HG02623 (cell line): ENCODE data around the gene SHISA5.
"Not testable (repeated sequence)": the region's sequence is repeated elsewhere in the genome, so short reads cannot be mapped to it uniquely, and the experiment has no call there.

ENCODE experiments used
- ATAC-seq: cut with Tn5 transposase; IDR thresholded peaks from one replicate; pipeline ENCODE4 v1.9.1; 2021; ENCODE audit warnings: moderate library complexity; ENCODE audit not compliant: unreplicated experiment

SHISA5 gene, protein sequence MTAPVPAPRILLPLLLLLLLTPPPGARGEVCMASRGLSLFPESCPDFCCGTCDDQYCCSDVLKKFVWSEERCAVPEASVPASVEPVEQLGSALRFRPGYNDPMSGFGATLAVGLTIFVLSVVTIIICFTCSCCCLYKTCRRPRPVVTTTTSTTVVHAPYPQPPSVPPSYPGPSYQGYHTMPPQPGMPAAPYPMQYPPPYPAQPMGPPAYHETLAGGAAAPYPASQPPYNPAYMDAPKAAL

GRCh38 chr3:48504051-48504946 is at the start of gene SHISA5:
TSS of gene SHISA5 (minus strand) at chr3:48504174. CDS start at chr3:48504094, 80 bp downstream.
- no peak for ATAC-seq

GRCh38 chr3:48553361-48553760 is 49.4 kb upstream of the SHISA5 start:
- ATAC-seq: no peak

- no peak for ATAC-seq
Observed at GRCh38 chr3:48552111-48552951, 48.4 kb upstream of the SHISA5 start.

DNA sequence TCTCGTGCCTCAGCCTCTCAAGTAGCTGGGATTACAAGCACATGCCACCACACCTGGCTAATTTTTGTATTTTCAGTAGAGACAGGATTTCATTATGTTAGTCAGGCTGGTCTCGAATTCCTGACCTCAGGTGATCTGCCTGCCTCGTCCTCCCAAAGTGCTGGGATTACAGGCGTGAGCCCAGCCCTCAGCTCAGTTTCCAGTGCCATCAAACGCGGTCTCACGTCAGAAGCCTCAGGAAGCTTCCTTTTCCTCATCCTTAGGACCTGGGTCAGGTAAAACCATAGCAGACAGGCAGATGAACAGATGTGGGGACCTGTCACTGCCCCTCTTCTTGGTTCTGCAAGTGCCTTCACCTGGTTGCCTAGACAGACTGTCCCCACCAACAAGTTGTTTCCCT is 47.7 kb upstream of the SHISA5 start:
- ATAC-seq: not testable (repeated sequence)

GRCh38 chr3:48548729-48549705 is 45.0 kb upstream of the SHISA5 start:
- no peak for ATAC-seq

- ATAC-seq: no peak
Observed at GRCh38 chr3:48548126-48548525, 44.2 kb upstream of the SHISA5 start.

- ATAC-seq: no peak
Observed at GRCh38 chr3:48546203-48546829, 42.3 kb upstream of the SHISA5 start.

GRCh38 chr3:48544141-48544540 is 40.2 kb upstream of the SHISA5 start:
- ATAC-seq: no peak

GRCh38 chr3:48543271-48543866 is 39.4 kb upstream of the SHISA5 start:
- ATAC-seq: no peak

GRCh38 chr3:48538451-48538850 is 34.5 kb upstream of the SHISA5 start:
- ATAC-seq: no peak

DNA sequence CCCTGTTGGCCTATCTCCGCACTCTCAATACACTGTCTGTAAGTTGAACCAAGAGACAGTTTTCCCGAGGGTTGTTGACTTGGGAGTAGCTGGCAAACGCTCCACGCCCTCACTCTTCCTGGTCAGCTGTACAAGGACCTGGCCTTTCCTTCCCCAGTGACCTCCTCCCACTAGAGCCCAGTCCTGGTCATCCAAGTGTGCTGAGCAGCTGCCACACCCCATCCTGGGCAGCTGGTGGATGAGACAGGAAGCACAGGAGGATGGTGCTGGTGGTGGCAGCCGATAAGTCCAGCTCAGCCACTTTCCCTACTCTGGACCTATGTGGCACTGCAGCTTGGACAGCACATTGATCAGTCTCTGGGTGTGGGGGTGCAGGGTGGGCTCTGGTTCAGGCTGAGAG is 32.8 kb upstream of the SHISA5 start:
- no peak for ATAC-seq

DNA sequence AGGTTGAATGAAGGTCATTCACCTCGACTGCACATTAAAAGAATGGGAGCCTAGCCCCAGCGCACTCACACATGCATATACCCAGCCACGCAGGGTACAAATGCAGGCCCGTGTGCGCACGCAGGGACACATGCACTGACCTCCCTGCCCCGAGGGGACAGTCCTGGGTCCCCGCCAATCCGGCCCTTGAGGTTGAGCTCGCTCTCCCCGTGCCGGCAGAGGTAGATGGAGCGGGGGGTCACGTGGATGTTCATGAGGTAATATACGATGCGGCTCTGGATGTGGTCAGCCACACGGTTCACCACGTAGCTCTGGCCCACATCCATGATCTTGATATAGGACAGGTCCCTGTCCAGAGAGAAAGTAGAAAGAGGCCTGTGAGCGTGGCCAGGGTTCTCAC is 32.1 kb upstream of the SHISA5 start:
- ATAC-seq: no peak

- no peak for ATAC-seq
Observed at GRCh38 chr3:48535578-48535977, 31.6 kb upstream of the SHISA5 start.

DNA sequence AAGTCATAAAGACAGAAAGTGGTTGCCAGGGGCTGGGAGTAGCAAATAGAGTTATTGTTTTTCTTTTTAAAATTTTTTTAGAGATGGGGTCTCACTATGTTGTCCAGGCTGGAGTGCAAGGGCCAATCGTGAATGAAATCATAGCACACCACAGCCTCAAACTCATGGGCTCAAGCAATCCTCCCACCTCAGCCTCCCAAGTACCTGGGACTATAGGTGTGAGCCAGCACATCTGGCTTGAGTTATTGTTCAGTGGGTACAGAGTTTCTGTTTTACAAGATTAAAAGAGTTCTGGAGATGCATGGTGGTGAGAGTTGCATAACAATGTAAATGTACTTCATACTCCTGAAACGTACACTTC is 29.0 kb upstream of the SHISA5 start:
- no peak for ATAC-seq

GRCh38 chr3:48532271-48532976 is 28.4 kb upstream of the SHISA5 start:
- ATAC-seq: no peak

DNA sequence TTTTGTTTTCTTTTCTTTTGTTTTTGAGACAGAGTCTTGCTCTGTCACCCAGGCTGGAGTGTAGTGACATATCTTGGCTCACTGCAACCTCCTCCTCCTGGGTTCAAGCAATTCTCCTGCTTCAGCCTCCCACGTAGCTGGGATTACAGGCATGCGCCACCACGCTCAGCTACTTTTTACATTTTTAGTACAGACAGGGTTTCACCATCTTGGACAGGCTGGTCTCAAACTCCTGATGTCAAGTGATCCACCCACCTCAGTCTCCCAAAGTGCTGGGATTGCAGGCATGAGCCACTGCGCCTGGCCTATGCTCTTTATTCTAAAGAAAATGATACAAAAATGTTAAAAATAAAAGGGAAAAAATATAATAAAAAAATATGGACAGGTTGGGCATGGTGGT is 26.7 kb upstream of the SHISA5 start:
- not testable (repeated sequence) for ATAC-seq

DNA sequence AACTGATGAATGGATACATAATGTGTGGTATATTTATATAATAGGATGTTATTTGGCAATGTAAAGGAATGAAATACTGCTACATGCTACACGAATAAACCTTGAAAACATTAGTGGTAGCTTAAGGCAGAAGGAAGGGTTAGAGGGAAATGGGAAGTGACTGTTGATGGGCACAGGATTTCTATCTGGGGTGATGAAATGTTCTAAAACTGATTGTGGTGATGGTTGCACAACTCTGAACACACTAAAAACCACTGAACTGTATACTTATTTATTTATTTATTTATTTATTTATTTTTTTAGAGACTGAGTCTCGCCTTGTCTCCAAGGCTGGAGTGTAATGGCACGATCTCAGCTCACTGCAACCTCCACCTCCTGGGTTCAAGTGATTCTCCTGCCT is 24.8 kb upstream of the SHISA5 start:
- no peak for ATAC-seq

- ATAC-seq: no peak
Observed at GRCh38 chr3:48528048-48528447, 24.1 kb upstream of the SHISA5 start.

- no peak for ATAC-seq
Observed at GRCh38 chr3:48524970-48525369, 21.0 kb upstream of the SHISA5 start.
